ENCODE results near the gene OR51G1.
"Not testable (repeated sequence)": the region's sequence is repeated elsewhere in the genome, so short reads cannot be mapped to it uniquely, and the experiment has no call there.

The OR51G1 gene

DNA sequence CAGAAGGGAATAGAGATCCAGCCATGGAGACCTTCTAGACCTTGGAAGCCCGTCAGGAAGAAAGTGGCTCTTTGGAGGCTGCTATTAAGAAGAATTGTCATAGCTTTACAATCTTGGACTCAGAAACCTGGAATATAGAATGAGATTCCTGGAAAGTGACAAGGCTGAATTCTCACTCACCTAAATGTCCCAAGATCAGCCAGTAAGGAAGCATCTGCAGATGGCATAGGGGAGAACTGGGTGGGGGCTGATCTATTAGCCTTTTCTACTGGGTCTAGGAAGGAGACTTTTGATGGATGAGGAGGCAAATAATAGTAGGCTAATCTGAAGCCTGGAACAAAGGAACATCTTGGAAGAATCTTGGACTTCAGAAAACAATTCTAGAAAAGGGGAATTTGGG, at the start of gene OR51G1:
OR51G1 (minus strand) TSS at position 101 of the 400 bp plus-strand sequence; CDS start at position 101, 0 bp downstream.
- DNase-seq: no peak

- no peak for DNase-seq
These were observed 38.7 kb upstream of the OR51G1 start for GRCh38 chr11:4962816-4963215.

GRCh38 chr11:4960877-4961276, 36.7 kb upstream of the OR51G1 start:
- DNase-seq: no peak

GRCh38 chr11:4957396-4957795, 33.3 kb upstream of the OR51G1 start:
- no peak for DNase-seq

DNA sequence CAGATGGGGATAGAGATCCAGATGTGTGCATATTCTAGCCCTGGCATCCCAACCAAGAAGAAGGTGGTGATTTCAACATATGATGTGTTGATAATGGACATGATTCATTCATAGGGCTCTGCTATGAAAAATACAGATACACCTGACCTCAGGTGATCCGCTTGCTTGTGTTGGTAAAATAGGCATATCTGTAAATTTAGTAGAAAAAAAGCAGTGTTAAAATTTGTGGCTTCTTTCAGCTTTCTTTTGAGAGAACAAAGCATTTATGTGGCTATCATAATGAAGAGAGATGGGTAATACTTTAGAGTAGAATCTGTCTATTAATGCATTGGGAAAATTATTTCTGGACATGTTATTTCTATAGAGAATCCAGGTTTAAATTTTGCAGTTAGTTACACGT, 31.5 kb upstream of the OR51G1 start, which contains the start of gene OR51A2:
OR51A2 (minus strand) TSS at position 101 of the 400 bp plus-strand sequence; CDS start at position 101, 0 bp downstream.
- not testable (repeated sequence) for DNase-seq

- no peak for DNase-seq
These were observed 23.4 kb upstream of the OR51G1 start, which contains the start of gene OR51A4 for GRCh38 chr11:4947505-4947904. OR51A4 (minus strand) TSS chr11:4947605; CDS start chr11:4947100, 505 bp downstream.

DNA sequence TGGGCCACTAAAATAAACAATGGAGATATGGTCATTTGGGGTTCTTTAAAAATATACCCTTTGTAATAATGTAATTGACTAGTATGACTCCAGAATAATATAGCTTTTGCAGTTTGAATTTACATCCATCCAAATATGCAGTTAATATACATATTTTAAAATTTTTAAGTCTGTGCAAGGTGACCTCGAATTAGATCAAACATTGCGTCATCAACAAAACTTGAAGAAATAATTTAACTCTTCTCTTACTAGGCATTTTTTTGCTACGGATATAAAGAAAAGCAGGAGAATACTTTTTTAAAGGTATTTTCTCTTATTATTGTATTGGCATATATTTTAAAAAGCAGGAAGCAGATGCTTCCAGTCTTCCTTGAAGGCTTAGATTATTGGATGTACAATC, 12.6 kb upstream of the OR51G1 start:
- no peak for DNase-seq

GRCh38 chr11:4932751-4933150, 8.6 kb upstream of the OR51G1 start:
- DNase-seq: no peak

DNA sequence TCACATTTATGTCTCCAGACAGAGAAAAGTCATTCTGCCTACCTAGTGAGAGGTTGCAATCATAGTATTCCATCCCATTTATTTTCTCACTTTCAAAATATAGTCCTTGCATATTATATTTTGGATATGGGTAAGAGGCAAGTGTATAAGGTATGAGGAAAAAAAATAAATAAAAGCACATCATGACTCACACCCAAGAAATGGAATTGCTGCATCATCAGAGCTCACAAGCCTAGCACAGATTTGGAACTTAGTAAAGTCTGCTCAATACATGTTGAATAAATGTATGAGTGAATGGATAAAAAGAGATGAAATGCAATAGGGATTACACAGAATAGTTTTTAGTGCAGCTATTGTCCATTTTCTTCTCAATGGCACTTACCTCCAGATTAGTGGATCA, 2.5 kb upstream of the OR51G1 start:
- DNase-seq: no peak

GRCh38 chr11:4922304-4922703, 1.8 kb downstream of the OR51G1 start:
- no peak for DNase-seq

- DNase-seq: no peak
These were observed 2.3 kb downstream of the OR51G1 start for GRCh38 chr11:4921796-4922195.

DNA sequence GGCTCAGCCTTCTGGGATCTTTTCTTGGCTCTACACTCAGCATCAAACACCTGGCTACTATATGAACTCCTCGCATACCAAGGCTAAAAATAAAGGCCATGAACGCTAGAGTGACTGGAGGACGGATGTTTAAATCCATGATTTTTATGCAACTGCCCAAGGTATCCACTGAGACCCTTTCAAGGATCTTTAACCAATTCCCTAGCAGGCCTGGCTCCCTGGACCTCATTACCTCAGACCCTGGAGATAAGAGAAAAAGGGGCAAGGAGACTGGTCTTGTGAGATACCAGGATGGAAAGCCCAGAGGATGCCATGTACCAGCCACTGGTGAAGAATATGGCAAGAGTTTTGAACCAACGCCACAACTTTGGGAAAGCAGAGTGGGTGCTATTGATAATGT, 4.9 kb downstream of the OR51G1 start, which contains the start of gene OR51G2:
OR51G2 (minus strand) TSS at position 101 of the 400 bp plus-strand sequence. CDS start 3,687 bp downstream, outside the sequence.
- DNase-seq: no peak

- no peak for DNase-seq
These were observed 7.6 kb downstream of the OR51G1 start for GRCh38 chr11:4916581-4916980.

DNA sequence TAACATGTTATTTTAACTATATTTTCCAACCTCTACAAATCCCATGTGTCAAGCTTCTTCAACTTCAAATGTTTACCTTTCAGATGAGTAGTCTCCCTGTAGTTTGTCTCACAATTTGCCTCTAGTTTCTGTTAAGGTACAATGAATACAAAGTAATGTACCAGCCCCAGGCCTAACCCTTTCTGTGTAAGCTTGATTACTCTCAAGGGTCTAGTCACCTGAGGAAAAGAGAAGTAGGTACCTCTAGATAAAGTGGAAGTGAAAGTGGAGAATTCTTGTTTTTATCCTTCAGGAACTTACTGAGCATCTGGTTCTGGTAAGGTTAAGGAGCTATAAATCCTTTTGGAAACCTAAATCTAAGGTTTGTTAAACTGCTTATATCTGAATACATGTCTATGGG, 20.7 kb downstream of the OR51G1 start, which contains the start of gene OR51A7:
OR51A7 (plus strand) TSS at position 300 of the 400 bp plus-strand sequence. CDS start 3,587 bp downstream, outside the sequence.
- no peak for DNase-seq

- DNase-seq: no peak
These were observed 32.0 kb downstream of the OR51G1 start for GRCh38 chr11:4891996-4892640.

DNA sequence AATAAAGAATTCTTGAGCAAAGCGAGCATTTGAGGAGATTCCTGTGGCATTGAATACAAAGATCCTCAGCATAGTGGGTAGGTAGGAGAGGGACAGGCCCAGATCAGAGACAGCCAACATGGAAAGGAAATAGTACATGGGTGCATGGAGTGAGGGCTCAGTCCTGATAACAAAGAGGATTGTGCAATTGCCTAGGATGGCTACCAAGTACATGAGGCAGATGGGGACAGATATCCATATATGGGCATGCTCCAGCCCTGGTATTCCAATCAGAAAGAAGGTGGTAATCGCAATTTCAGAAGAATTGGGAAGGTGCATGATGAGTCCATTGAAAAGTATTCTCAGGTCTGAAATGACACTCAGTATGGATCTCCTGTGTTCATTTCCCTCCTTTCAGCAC, 33.9 kb downstream of the OR51G1 start:
- DNase-seq: no peak

- DNase-seq: no peak
These were observed 36.5 kb downstream of the OR51G1 start for GRCh38 chr11:4887591-4887990.

DNA sequence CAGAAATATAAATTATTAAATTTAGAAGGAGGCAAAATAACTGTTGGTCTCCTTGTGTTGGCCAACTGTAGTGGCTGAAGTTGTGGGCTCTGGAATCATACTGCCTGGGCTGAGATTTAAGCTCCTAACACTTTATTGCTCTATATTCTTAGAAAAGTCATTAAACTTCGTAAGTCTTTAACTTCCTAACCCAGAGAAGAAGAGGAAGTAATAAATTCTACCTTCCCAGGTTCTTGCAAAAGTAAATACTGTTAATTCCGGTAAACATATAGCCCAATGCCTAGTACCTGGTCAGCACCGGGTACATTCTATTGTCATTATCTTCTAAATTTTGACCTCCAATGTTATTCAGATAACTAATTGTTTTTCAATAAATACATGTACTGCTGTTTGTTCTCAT, 38.0 kb downstream of the OR51G1 start:
- DNase-seq: no peak

DNA sequence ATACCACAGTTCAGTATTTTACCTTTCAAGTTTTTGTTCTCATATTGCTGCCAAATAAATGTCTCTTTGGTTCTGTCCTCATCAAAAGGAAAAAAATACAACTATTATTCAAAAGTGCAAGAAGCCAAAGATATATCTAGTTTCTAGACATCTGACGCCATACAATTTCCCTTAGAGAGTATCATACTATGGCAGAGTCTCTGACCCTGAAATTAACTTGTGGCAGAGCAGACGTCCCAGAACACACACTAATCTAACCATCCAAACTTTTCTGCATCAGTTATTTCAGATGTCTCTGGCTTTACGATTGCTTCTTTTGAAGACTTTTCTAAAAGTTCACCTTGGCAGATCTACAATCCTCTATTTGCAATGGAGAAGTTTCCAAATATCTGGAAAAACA, 39.8 kb downstream of the OR51G1 start:
- DNase-seq: no peak

DNA sequence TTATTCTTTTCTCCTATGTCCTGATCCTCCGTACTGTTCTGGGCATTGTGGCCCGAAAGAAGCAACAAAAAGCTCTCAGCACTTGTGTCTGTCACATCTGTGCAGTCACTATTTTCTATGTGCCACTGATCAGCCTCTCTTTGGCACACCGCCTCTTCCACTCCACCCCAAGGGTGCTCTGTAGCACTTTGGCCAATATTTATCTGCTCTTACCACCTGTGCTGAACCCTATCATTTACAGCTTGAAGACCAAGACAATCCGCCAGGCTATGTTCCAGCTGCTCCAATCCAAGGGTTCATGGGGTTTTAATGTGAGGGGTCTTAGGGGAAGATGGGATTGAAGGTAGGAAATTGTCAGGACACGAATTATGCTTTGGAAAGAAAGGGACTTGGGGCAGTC, 41.6 kb downstream of the OR51G1 start:
- no peak for DNase-seq

GRCh38 chr11:4881860-4882500, 42.2 kb downstream of the OR51G1 start, which contains the start of gene OR51T1:
OR51T1 (plus strand) TSS chr11:4881900; CDS start chr11:4881900, 0 bp downstream.
- no peak for DNase-seq

DNA sequence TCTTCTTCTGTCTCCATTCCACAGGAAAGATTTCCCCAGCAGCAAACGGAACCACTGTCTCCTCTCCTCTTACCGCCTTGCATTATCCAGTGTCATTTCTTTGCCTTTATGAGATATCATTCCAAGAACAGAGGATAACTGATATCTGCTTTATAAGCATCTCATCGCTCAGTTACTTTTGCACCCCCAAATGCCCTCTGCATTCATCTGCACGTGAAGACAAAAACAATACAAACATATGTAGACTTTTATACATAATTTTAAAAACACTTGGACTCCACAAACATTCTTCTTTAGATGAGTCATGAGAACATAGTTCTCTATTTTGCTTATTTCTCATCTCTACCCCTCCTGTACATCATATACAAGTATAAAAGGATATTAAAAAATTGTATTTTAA, 43.0 kb downstream of the OR51G1 start:
- DNase-seq: no peak

Measured in CD4-positive, alpha-beta T cell treated with Interleukin-1 beta for 1 hour (primary cell).